ENCODE data around the gene PCSK4.
A peak's percentile ranks its signal among the peaks of the same experiment; 100 is the strongest.
"Not testable (repeated sequence)": the region's sequence is repeated elsewhere in the genome, so short reads cannot be mapped to it uniquely, and the experiment has no call there.

The PCSK4 gene

GRCh38 chr19:1490311-1491113, at the start of gene PCSK4:
PCSK4 (minus strand) TSS chr19:1490350; CDS start chr19:1490346, 4 bp downstream.
- no peaks in the 10 kb centered on the region for H3K4me1 ChIP-seq (ENCODE audit: control insufficient read depth, insufficient read depth, low read length)
- peaks cover 12% of the 10 kb centered on the region for H3K27me3 ChIP-seq (ENCODE audit: control insufficient read depth, insufficient read depth, low read length)
- H3K4me3 ChIP-seq (ENCODE audit: low read depth, low read length) = peak within 1 kb of the TSS; percentile 85
- peak within 1 kb of the TSS; percentile 47 for H3K9ac ChIP-seq (ENCODE audit: low read depth, low read length)
- H3K9me3 ChIP-seq (ENCODE audit: control insufficient read depth, insufficient read depth, low read length) = no peaks in the 10 kb centered on the region
- no peaks in the 10 kb centered on the region for H3K36me3 ChIP-seq (ENCODE audit: control insufficient read depth, insufficient read depth, low read length)

- H3K36me3 ChIP-seq (ENCODE audit: control insufficient read depth, insufficient read depth, low read length); H3K27me3 ChIP-seq (ENCODE audit: control insufficient read depth, insufficient read depth, low read length); H3K4me3 ChIP-seq (ENCODE audit: low read depth, low read length); H3K9me3 ChIP-seq (ENCODE audit: control insufficient read depth, insufficient read depth, low read length); H3K4me1 ChIP-seq (ENCODE audit: control insufficient read depth, insufficient read depth, low read length); H3K9ac ChIP-seq (ENCODE audit: low read depth, low read length): not testable (repeated sequence)
Measured at GRCh38 chr19:1539749-1540148, 49.6 kb upstream of the PCSK4 start.

- Histone ChIP-seq H3K27me3 (ENCODE audit: control insufficient read depth, insufficient read depth, low read length) (no peaks in the 10 kb centered on the region), H3K36me3 (ENCODE audit: control insufficient read depth, insufficient read depth, low read length) (no peaks in the 10 kb centered on the region), H3K9me3 (ENCODE audit: control insufficient read depth, insufficient read depth, low read length) (no peaks in the 10 kb centered on the region), H3K4me3 (ENCODE audit: low read depth, low read length) (no peak overlapping the region), H3K9ac (ENCODE audit: low read depth, low read length) (no peak overlapping the region), H3K4me1 (ENCODE audit: control insufficient read depth, insufficient read depth, low read length) (no peaks in the 10 kb centered on the region)
Measured at GRCh38 chr19:1538978-1539377, 48.8 kb upstream of the PCSK4 start.

DNA sequence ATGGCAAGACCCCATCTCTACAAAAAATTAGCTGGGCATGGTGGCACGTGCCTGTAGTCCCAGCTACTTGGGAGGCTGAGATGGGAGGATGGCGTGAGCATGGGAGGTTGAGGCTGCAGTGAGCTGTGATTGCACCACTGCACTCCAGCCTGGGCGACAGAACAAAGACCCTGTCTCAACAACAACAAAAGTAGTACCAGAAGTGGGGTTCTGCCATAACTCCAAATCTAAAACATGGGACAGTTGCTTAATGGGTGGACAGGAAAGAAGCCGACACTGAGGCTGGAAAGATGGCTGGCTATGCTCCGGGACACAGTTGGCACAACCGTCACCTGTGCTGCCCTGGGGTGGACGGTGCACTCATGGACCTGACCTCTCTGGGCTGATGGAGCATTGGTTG, 45.5 kb upstream of the PCSK4 start:
- H3K9me3 ChIP-seq (ENCODE audit: control insufficient read depth, insufficient read depth, low read length); H3K27me3 ChIP-seq (ENCODE audit: control insufficient read depth, insufficient read depth, low read length); H3K4me1 ChIP-seq (ENCODE audit: control insufficient read depth, insufficient read depth, low read length); H3K9ac ChIP-seq (ENCODE audit: low read depth, low read length); H3K36me3 ChIP-seq (ENCODE audit: control insufficient read depth, insufficient read depth, low read length); H3K4me3 ChIP-seq (ENCODE audit: low read depth, low read length): not testable (repeated sequence)

- H3K27me3 ChIP-seq (ENCODE audit: control insufficient read depth, insufficient read depth, low read length) = no peaks in the 10 kb centered on the region
- no peaks in the 10 kb centered on the region for H3K36me3 ChIP-seq (ENCODE audit: control insufficient read depth, insufficient read depth, low read length)
- H3K4me1 ChIP-seq (ENCODE audit: control insufficient read depth, insufficient read depth, low read length) = no peaks in the 10 kb centered on the region
- no peaks in the 10 kb centered on the region for H3K9me3 ChIP-seq (ENCODE audit: control insufficient read depth, insufficient read depth, low read length)
- H3K9ac ChIP-seq (ENCODE audit: low read depth, low read length) = no peak overlapping the region
- no peak overlapping the region for H3K4me3 ChIP-seq (ENCODE audit: low read depth, low read length)
Measured at GRCh38 chr19:1534972-1535371, 44.8 kb upstream of the PCSK4 start.

GRCh38 chr19:1533510-1534150, 43.5 kb upstream of the PCSK4 start:
- H3K36me3 ChIP-seq (ENCODE audit: control insufficient read depth, insufficient read depth, low read length) = no peaks in the 10 kb centered on the region
- no peaks in the 10 kb centered on the region for H3K27me3 ChIP-seq (ENCODE audit: control insufficient read depth, insufficient read depth, low read length)
- no peak overlapping the region for H3K4me3 ChIP-seq (ENCODE audit: low read depth, low read length)
- no peaks in the 10 kb centered on the region for H3K9me3 ChIP-seq (ENCODE audit: control insufficient read depth, insufficient read depth, low read length)
- H3K9ac ChIP-seq (ENCODE audit: low read depth, low read length) = no peak overlapping the region
- no peaks in the 10 kb centered on the region for H3K4me1 ChIP-seq (ENCODE audit: control insufficient read depth, insufficient read depth, low read length)

- H3K4me3 ChIP-seq (ENCODE audit: low read depth, low read length) = no peak overlapping the region
- H3K4me1 ChIP-seq (ENCODE audit: control insufficient read depth, insufficient read depth, low read length) = no peaks in the 10 kb centered on the region
- no peaks in the 10 kb centered on the region for H3K36me3 ChIP-seq (ENCODE audit: control insufficient read depth, insufficient read depth, low read length)
- no peaks in the 10 kb centered on the region for H3K27me3 ChIP-seq (ENCODE audit: control insufficient read depth, insufficient read depth, low read length)
- no peak overlapping the region for H3K9ac ChIP-seq (ENCODE audit: low read depth, low read length)
- no peaks in the 10 kb centered on the region for H3K9me3 ChIP-seq (ENCODE audit: control insufficient read depth, insufficient read depth, low read length)
Measured at GRCh38 chr19:1532003-1532402, 41.9 kb upstream of the PCSK4 start.

GRCh38 chr19:1531587-1531986, 41.4 kb upstream of the PCSK4 start:
- Histone ChIP-seq H3K9ac (ENCODE audit: low read depth, low read length) (no peak overlapping the region), H3K36me3 (ENCODE audit: control insufficient read depth, insufficient read depth, low read length) (no peaks in the 10 kb centered on the region), H3K4me3 (ENCODE audit: low read depth, low read length) (no peak overlapping the region), H3K27me3 (ENCODE audit: control insufficient read depth, insufficient read depth, low read length) (no peaks in the 10 kb centered on the region), H3K9me3 (ENCODE audit: control insufficient read depth, insufficient read depth, low read length) (no peaks in the 10 kb centered on the region), H3K4me1 (ENCODE audit: control insufficient read depth, insufficient read depth, low read length) (no peaks in the 10 kb centered on the region)

DNA sequence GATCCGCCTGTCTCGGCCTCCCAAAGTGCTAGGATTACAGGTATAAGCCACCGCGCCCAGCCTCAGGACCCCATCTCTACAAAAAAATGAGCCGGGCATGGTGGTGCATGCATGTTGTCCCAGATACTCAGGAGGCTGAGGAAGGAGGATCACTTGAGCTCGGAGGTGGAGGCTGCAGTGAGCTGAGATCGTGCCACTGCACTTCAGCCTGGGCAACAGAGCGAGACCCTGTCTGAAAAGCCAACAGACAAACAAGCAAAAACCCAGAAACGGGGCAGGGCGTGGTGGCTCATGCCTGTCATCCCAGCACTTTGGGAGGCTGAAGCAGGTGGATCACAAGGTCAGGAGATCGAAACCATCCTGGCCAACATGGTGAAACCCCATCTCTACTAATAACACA, 40.7 kb upstream of the PCSK4 start:
- not testable (repeated sequence) for H3K27me3 ChIP-seq (ENCODE audit: control insufficient read depth, insufficient read depth, low read length); H3K4me3 ChIP-seq (ENCODE audit: low read depth, low read length); H3K36me3 ChIP-seq (ENCODE audit: control insufficient read depth, insufficient read depth, low read length); H3K4me1 ChIP-seq (ENCODE audit: control insufficient read depth, insufficient read depth, low read length); H3K9me3 ChIP-seq (ENCODE audit: control insufficient read depth, insufficient read depth, low read length); H3K9ac ChIP-seq (ENCODE audit: low read depth, low read length)

DNA sequence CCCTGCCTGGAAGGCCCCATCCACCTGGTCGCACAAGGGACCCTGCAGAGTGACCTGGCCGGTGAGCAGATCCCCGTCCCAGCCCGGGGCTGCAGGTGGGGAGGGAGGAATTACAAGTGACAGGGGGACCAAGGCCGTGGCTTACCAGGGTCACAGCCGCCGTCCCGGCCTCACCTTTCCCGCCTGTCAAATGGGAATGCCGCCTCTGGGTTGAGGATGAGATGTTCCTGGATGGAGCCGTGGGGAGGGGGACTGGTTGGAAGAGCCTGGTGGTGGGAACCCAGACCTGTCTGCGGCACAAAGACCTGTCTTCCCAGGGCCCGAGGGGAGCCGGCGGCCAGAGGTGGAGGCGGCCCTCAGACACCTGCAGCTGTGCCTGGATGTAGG, 39.3 kb upstream of the PCSK4 start:
- no peak overlapping the region for H3K4me3 ChIP-seq (ENCODE audit: low read depth, low read length)
- peaks cover 9% of the 10 kb centered on the region for H3K27me3 ChIP-seq (ENCODE audit: control insufficient read depth, insufficient read depth, low read length)
- no peaks in the 10 kb centered on the region for H3K9me3 ChIP-seq (ENCODE audit: control insufficient read depth, insufficient read depth, low read length)
- H3K36me3 ChIP-seq (ENCODE audit: control insufficient read depth, insufficient read depth, low read length) = no peaks in the 10 kb centered on the region
- no peak overlapping the region for H3K9ac ChIP-seq (ENCODE audit: low read depth, low read length)
- no peaks in the 10 kb centered on the region for H3K4me1 ChIP-seq (ENCODE audit: control insufficient read depth, insufficient read depth, low read length)

DNA sequence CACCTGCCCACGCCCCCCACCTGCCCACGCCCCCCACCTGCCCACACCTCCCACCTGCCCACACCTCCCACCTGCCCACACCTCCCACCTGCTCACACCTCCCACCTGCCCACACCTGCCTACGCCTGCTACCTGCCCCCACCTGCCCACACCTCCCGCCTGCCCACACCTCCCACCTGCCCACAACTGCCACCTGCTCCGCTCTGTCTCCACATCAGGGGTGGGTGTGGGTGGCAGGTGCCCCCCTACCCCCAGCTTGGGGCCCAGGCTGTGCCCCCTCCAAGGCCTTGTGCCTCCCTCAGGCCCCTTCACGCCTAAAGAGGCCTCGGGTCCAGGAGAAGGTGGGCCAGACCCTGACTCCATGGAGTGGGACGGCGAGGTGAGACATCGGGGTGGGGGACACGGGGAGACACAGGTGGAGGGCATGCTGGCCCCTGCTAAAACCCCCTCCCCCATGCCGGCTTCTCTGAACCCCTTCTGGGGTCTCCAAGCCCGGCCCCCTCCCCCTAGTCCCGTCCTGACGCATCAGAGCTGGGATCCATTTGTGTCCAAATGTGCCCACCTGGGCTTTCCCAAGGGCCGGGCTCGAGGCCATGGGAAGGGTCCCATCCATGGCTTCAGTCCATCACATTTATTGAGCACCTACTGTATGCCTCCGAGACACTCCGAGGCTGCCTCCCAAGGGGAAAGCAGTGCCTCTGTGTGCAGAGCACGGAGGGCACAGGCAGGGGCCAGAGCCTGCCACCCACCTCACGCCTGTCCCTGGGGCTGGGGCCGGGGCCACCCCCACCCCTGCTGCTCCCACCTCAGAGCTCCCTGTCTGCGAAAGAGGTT, 38.7 kb upstream of the PCSK4 start:
- H3K9ac ChIP-seq (ENCODE audit: low read depth, low read length) = no peak overlapping the region
- H3K9me3 ChIP-seq (ENCODE audit: control insufficient read depth, insufficient read depth, low read length) = no peaks in the 10 kb centered on the region
- no peak overlapping the region for H3K4me3 ChIP-seq (ENCODE audit: low read depth, low read length)
- no peaks in the 10 kb centered on the region for H3K4me1 ChIP-seq (ENCODE audit: control insufficient read depth, insufficient read depth, low read length)
- no peaks in the 10 kb centered on the region for H3K36me3 ChIP-seq (ENCODE audit: control insufficient read depth, insufficient read depth, low read length)
- H3K27me3 ChIP-seq (ENCODE audit: control insufficient read depth, insufficient read depth, low read length) = peaks cover 11% of the 10 kb centered on the region
